ENCODE results near the gene GCLM. TPM values are rescaled to one million over a fixed set of nuclear protein-coding genes. Genes with fewer than 3 reads are reported as not detected.

Gene GCLM
- total RNA-seq, 1 experiment from 2014 or later: 28.9 TPM

DNA sequence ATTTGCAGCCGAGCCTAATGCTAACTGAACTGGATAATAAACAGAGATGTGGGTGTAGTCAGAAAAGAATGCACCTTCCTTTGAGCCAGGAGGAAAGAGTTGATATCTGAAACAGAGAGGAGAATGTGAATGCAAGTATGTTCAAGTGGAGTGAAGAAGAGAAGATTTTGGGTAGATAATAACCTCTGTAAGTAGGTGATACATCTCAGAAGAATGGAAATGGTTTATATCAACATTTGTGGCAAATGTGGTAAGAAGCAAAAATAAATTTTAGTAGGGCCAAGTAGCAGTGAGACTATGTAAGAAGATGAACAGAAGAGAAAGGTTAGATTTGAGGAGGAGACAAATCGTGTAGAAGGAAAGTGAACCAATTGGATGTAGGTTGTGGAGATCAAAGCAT, 28.5 kb downstream of the GCLM start:
- CTCF ChIA-PET: no interaction called here
- no peak for TF ChIP-seq RAD21 (IDR thresholded peaks at IDR 0.05; ENCODE audit: low read depth)
- TF ChIP-seq ZFX (IDR thresholded peaks at IDR 0.05): no peak
- no peak for TF ChIP-seq ZNF274 (IDR thresholded peaks at IDR 0.05; ENCODE audit: low read depth, low read length)
- TF ChIP-seq, protein P1, sequence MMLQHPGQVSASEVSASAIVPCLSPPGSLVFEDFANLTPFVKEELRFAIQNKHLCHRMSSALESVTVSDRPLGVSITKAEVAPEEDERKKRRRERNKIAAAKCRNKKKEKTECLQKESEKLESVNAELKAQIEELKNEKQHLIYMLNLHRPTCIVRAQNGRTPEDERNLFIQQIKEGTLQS (IDR thresholded peaks at IDR 0.05): no peak
- TF ChIP-seq, protein P2, sequence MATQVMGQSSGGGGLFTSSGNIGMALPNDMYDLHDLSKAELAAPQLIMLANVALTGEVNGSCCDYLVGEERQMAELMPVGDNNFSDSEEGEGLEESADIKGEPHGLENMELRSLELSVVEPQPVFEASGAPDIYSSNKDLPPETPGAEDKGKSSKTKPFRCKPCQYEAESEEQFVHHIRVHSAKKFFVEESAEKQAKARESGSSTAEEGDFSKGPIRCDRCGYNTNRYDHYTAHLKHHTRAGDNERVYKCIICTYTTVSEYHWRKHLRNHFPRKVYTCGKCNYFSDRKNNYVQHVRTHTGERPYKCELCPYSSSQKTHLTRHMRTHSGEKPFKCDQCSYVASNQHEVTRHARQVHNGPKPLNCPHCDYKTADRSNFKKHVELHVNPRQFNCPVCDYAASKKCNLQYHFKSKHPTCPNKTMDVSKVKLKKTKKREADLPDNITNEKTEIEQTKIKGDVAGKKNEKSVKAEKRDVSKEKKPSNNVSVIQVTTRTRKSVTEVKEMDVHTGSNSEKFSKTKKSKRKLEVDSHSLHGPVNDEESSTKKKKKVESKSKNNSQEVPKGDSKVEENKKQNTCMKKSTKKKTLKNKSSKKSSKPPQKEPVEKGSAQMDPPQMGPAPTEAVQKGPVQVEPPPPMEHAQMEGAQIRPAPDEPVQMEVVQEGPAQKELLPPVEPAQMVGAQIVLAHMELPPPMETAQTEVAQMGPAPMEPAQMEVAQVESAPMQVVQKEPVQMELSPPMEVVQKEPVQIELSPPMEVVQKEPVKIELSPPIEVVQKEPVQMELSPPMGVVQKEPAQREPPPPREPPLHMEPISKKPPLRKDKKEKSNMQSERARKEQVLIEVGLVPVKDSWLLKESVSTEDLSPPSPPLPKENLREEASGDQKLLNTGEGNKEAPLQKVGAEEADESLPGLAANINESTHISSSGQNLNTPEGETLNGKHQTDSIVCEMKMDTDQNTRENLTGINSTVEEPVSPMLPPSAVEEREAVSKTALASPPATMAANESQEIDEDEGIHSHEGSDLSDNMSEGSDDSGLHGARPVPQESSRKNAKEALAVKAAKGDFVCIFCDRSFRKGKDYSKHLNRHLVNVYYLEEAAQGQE (IDR thresholded peaks at IDR 0.05; ENCODE audit: low read depth): no peak
- no peak for TF ChIP-seq POLR2AphosphoS5 (IDR thresholded peaks at IDR 0.05; ENCODE audit: low read depth, low read length)
- TF ChIP-seq CEBPB (IDR thresholded peaks at IDR 0.05; ENCODE audit: low read depth): no peak
- TF ChIP-seq ELF1 (IDR thresholded peaks at IDR 0.05; ENCODE audit: borderline replicate concordance, low read depth): no peak
- TF ChIP-seq, protein P3, sequence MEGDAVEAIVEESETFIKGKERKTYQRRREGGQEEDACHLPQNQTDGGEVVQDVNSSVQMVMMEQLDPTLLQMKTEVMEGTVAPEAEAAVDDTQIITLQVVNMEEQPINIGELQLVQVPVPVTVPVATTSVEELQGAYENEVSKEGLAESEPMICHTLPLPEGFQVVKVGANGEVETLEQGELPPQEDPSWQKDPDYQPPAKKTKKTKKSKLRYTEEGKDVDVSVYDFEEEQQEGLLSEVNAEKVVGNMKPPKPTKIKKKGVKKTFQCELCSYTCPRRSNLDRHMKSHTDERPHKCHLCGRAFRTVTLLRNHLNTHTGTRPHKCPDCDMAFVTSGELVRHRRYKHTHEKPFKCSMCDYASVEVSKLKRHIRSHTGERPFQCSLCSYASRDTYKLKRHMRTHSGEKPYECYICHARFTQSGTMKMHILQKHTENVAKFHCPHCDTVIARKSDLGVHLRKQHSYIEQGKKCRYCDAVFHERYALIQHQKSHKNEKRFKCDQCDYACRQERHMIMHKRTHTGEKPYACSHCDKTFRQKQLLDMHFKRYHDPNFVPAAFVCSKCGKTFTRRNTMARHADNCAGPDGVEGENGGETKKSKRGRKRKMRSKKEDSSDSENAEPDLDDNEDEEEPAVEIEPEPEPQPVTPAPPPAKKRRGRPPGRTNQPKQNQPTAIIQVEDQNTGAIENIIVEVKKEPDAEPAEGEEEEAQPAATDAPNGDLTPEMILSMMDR (IDR thresholded peaks at IDR 0.05 in 2 of 3, conservative IDR thresholded peaks at IDR 0.05 in 1 of 3; ENCODE audit: borderline replicate concordance in 1 of 3, insufficient read depth in 1 of 3, low read depth in 2 of 3, low read length in 2 of 3): no peak
- TF ChIP-seq JUND (IDR thresholded peaks at IDR 0.05): no peak
- no peak for TF ChIP-seq SIN3A (IDR thresholded peaks at IDR 0.05; ENCODE audit: low read depth)
- TF ChIP-seq, protein P4, sequence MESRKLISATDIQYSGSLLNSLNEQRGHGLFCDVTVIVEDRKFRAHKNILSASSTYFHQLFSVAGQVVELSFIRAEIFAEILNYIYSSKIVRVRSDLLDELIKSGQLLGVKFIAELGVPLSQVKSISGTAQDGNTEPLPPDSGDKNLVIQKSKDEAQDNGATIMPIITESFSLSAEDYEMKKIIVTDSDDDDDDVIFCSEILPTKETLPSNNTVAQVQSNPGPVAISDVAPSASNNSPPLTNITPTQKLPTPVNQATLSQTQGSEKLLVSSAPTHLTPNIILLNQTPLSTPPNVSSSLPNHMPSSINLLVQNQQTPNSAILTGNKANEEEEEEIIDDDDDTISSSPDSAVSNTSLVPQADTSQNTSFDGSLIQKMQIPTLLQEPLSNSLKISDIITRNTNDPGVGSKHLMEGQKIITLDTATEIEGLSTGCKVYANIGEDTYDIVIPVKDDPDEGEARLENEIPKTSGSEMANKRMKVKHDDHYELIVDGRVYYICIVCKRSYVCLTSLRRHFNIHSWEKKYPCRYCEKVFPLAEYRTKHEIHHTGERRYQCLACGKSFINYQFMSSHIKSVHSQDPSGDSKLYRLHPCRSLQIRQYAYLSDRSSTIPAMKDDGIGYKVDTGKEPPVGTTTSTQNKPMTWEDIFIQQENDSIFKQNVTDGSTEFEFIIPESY (IDR thresholded peaks at IDR 0.05; ENCODE audit: extremely low read depth, insufficient replicate concordance, low read length): no peak
- TF ChIP-seq SP1 (IDR thresholded peaks at IDR 0.05; ENCODE audit: low read depth): no peak
- no peak for TF ChIP-seq FOSL1 (IDR thresholded peaks at IDR 0.05; ENCODE audit: low read depth)
- TF ChIP-seq EZH2 (IDR thresholded peaks at IDR 0.05): no peak
- intact Hi-C loops (cut with micrococcal nuclease): no loop called here
- Histone ChIP-seq H3K27ac (ENCODE audit: low read depth, low read length) (no peak overlapping the region), H3K9me3 (ENCODE audit: control insufficient read depth in 1 of 2, insufficient read depth in 1 of 2, low read depth in 1 of 2, low read length in 2 of 2) (no peaks in the 10 kb centered on the region), H2AFZ (ENCODE audit: low read depth, low read length, poor library complexity, severe bottlenecking) (no peak overlapping the region), H3K4me2 (ENCODE audit: low read length) (no peak overlapping the region), H3K9me2 (ENCODE audit: insufficient read depth) (no peaks in the 10 kb centered on the region), H3K79me2 (ENCODE audit: insufficient read depth, low read length) (peaks cover 33% of the 10 kb centered on the region), H4K20me1 (ENCODE audit: insufficient read depth) (peaks cover 7% of the 10 kb centered on the region; the same call in 1 of the 2 replicates), H3K36me3 (ENCODE audit: control insufficient read depth in 1 of 2, insufficient read depth in 2 of 2, low read length in 2 of 2) (peaks cover 12 to 16% of the 10 kb centered on the region in 2 experiments), H3K9ac (ENCODE audit: low read length) (no peak overlapping the region), H3K4me3 (replicated peaks in 1 of 2; ENCODE audit: low read depth in 1 of 2, low read length in 2 of 2) (no peak overlapping the region), H3K4me1 (ENCODE audit: control insufficient read depth in 1 of 2, insufficient read depth in 2 of 2, low read length in 2 of 2) (peaks cover 12 to 17% of the 10 kb centered on the region in 2 experiments), H3K27me3 (ENCODE audit: insufficient read depth, low read length) (no peaks in the 10 kb centered on the region)
- BruUV-seq (replicated peaks): no TSS peak
- POLR2A ChIA-PET: no interaction called here
- RAD21 ChIA-PET (ENCODE audit: low non-redundant PET in 1 of 2, low total read pairs in 2 of 2, uncharacterized antibody in 2 of 2, unreplicated experiment in 2 of 2): no interaction called here
- ATAC-seq (no peak), DNase-seq (ENCODE audit: low read depth, low spot score) (no peak)

Data from HCT116 (cell line).